Mucosa of descending colon (tissue), 3 donors: Measurements from ENCODE around the gene CSNK2B. TPM values are rescaled to one million over a fixed set of nuclear protein-coding genes. Genes with fewer than 3 reads are reported as not detected.
"Not testable (repeated sequence)": the region's sequence is repeated elsewhere in the genome, so short reads cannot be mapped to it uniquely, and the experiment has no call there.

ENCODE experiments used
- ATAC-seq: fragments of 200-7000 bp; cut with Tn5 transposase; one replicate; pipeline ENCODE4 v1.9.1; 2020; ENCODE audit warnings: mild to moderate bottlenecking, moderate library complexity
- DNase-seq, 3 donors: peaks; one replicate each; pipeline ENCODE4 v3.0.0-alpha.2; 2020
- H3K36me3 ChIP-seq: fragments of 200-600 bp; one replicate; pipeline ENCODE4 v1.8.0; 2021; ENCODE audit warnings: low read depth, mild to moderate bottlenecking
- H3K4me1 ChIP-seq: fragments of 200-600 bp; one replicate; pipeline ENCODE4 v1.8.0; 2021; ENCODE audit warnings: low read depth, mild to moderate bottlenecking
- H3K4me3 ChIP-seq: fragments of 200-600 bp; one replicate; pipeline ENCODE4 v1.8.0; 2021; ENCODE audit warnings: mild to moderate bottlenecking
- H3K9me3 ChIP-seq: fragments of 200-600 bp; one replicate; pipeline ENCODE4 v1.8.0; 2021; ENCODE audit warnings: mild to moderate bottlenecking
- intact Hi-C, 2 donors: fragments of 100-400 bp; cut with DNase I in 1 of 2; cut with micrococcal nuclease in 1 of 2; formaldehyde crosslinking; loops; one replicate each; pipeline versions ENCODE4 v1.11.0 to v1.11.1; 2022; cut with DNase I, micrococcal nuclease
- total RNA-seq, 3 donors: library from RNA; stranded (reverse); fragmentation: NEBNext Ultra II Directional in 2 of 3; extraction: Animal tissue kit (Norgen Biotek cat#: 25700) in 2 of 3; gene quantifications; one replicate each; pipeline versions ENCODE4 v1.2.1 to v1.2.4, GENCODE V29; 2021 to 2023
- TF ChIP-seq, protein P1 (sequence below): fragments of 200-600 bp; IDR thresholded peaks from one replicate; pipeline ENCODE4 v1.8.0; 2022; ENCODE audit warnings: antibody characterized with exemption, mild to moderate bottlenecking
- donor health status: DM: no; HTN: no; CAD: no; lungs with moderate emphysema.
- donor health status: DM: no; HTN: no; CAD: no.
- donor health status: DM: no; HTN: yes; CAD: no.

Gene CSNK2B
- total RNA-seq, 3 donors from 2014 or later, result 125 to 147 (median 134) TPM

DNA sequence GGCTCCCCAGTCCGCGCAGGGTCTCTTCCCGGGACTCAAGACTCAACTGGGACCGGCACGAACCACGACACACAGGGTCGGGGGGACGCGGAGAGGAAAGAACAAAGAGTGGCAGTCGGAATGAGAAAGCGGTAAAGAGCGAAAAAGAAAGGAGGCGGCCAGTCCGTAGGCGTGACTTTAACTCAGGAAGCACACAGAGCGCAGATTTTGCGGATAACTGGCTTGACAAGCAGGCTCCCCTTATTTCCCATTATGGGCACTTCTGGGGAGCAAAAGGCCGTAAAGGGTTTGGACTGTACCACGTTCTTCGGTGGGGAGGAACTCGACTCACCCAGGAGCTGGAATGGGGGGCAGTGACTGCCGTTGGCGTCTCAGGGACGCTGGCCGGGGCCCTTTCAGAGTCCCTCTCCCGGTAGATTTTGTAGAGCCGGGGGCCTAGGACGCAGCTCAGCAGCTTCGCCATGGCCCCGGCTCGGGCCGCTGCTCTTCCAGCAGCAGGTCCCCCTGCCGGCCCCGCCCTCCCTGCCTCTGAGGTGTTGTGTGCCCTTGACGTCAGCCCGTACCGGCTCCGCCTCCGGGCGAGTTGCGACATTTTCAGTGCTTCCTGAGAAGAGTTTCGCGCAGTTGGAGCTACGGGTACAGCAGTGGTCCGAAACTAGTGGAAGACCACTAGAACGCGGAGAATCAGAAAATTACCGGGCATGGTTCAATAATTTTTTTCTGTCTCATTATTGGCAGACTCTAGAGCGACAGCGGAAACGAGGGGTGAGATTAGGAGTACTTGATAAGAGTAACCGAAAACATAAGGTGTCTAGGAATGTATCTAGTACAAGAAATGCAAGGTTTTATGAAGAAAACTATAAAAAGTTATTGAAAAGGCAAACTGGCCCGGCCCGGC, 37.2 kb downstream of the CSNK2B start, which contains the start of gene ABHD16A:
Gene ABHD16A (minus strand): TSS at position 506 of the 898 bp plus-strand sequence. CDS start 43 bp downstream, at position 463.
- intact Hi-C loops, result no loop called here
- Histone ChIP-seq H3K9me3 (no peaks in the 10 kb centered on the region), H3K4me1 (peaks cover 20% of the 10 kb centered on the region), H3K36me3 (no peaks in the 10 kb centered on the region), H3K4me3 (peak within 1 kb of the TSS; percentile 87)
- ATAC-seq (peak; percentile 98), DNase-seq (peak; percentile 98 to 100 (median 99))
- TF ChIP-seq, protein P1, sequence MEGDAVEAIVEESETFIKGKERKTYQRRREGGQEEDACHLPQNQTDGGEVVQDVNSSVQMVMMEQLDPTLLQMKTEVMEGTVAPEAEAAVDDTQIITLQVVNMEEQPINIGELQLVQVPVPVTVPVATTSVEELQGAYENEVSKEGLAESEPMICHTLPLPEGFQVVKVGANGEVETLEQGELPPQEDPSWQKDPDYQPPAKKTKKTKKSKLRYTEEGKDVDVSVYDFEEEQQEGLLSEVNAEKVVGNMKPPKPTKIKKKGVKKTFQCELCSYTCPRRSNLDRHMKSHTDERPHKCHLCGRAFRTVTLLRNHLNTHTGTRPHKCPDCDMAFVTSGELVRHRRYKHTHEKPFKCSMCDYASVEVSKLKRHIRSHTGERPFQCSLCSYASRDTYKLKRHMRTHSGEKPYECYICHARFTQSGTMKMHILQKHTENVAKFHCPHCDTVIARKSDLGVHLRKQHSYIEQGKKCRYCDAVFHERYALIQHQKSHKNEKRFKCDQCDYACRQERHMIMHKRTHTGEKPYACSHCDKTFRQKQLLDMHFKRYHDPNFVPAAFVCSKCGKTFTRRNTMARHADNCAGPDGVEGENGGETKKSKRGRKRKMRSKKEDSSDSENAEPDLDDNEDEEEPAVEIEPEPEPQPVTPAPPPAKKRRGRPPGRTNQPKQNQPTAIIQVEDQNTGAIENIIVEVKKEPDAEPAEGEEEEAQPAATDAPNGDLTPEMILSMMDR, result no peak

DNA sequence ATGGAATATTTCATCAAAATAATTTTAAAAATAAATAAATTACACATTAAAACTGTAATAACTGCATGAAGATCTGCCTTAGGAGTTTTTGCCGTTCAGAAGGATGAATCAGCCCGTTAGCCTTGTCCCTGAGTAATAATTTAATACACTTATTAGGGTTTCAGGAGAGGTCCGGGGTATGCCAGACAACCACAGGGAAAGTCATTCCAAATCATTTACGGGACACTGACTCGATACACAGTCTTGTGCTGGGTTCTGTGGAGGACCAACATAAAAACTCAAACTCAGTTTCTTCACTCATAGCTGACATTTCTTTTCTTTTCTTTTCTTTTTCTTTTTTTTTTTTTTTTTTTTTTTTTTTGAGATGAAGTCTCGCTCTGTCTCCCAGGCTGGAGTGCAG, 40.1 kb downstream of the CSNK2B start:
- intact Hi-C loops, result no loop called here
- Histone ChIP-seq H3K4me3 (no peak overlapping the region), H3K9me3 (no peaks in the 10 kb centered on the region), H3K4me1 (peaks cover 20% of the 10 kb centered on the region), H3K36me3 (no peaks in the 10 kb centered on the region)
- DNase-seq, result no peak
- TF ChIP-seq, protein P1, result no peak
- no peak for ATAC-seq

DNA sequence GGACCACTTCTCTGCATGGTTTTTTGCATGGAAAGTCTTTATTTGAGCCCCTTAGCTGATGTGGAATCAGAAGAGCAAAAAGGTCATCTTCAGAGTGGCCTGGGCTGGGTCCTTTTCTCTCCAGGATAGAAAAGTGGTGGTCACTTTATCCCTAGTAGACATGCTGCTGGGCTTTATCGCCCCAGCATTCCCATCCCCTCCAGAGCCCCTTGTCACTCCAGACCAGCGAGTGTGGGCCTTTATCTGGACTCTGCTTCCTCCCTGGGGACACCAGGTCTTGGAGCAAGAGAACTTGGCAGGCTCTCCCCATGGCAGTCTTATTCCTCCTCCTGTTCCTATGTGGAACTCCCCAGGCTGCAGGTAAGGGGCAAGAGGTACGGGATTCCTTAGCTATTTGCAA, 40.7 kb downstream of the CSNK2B start, which contains the start of gene LY6G6F:
Gene LY6G6F (plus strand): TSS at position 268 of the 400 bp plus-strand sequence. CDS start 41 bp downstream, at position 309.
- intact Hi-C loops, result no loop called here
- Histone ChIP-seq H3K36me3 (no peaks in the 10 kb centered on the region), H3K4me3 (no peak within 1 kb of the TSS), H3K4me1 (peaks cover 17% of the 10 kb centered on the region), H3K9me3 (no peaks in the 10 kb centered on the region)
- ATAC-seq, result no peak
- TF ChIP-seq, protein P1, result no peak
- DNase-seq, result no peak

DNA sequence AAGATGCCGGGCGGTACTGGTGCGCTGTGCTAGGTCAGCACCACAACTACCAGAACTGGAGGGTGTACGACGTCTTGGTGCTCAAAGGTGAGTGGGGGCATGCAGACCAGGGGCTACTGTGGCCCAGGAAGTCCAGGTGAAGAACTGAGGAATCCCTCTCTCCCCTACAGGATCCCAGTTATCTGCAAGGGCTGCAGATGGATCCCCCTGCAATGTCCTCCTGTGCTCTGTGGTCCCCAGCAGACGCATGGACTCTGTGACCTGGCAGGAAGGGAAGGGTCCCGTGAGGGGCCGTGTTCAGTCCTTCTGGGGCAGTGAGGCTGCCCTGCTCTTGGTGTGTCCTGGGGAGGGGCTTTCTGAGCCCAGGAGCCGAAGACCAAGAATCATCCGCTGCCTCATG, 41.8 kb downstream of the CSNK2B start:
- TF ChIP-seq, protein P1, result no peak
- no peak overlapping the region for H3K4me3 ChIP-seq
- ATAC-seq (no peak), DNase-seq (no peak)
- H3K9me3 ChIP-seq, result no peaks in the 10 kb centered on the region
- intact Hi-C loops, result no loop called here
- peaks cover 12% of the 10 kb centered on the region for H3K4me1 ChIP-seq
- H3K36me3 ChIP-seq, result no peaks in the 10 kb centered on the region

DNA sequence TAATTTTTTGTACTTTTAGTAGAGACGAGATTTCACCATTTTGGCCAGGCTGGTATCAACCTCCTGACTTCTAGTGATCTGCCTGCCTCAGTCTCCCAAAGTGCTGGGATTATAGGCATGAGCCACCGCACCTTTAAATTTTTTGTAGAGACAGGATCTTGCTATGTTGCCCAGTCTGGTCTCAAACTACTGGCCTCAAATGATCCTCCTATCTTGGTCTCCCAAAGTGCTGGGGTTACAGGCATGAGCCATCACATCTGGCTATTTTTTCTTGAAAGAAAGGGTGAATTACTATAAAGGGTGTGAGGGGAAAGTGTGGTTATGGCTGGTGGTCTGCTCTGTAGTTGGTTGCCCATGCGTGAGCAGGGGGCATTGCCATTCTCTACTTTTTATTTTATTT, 42.3 kb downstream of the CSNK2B start:
- H3K9me3 ChIP-seq, result no peaks in the 10 kb centered on the region
- H3K4me3 ChIP-seq, result no peak overlapping the region
- intact Hi-C loops, result no loop called here
- ATAC-seq (no peak), DNase-seq (no peak)
- H3K36me3 ChIP-seq, result no peaks in the 10 kb centered on the region
- TF ChIP-seq, protein P1, result no peak
- peaks cover 12% of the 10 kb centered on the region for H3K4me1 ChIP-seq

DNA sequence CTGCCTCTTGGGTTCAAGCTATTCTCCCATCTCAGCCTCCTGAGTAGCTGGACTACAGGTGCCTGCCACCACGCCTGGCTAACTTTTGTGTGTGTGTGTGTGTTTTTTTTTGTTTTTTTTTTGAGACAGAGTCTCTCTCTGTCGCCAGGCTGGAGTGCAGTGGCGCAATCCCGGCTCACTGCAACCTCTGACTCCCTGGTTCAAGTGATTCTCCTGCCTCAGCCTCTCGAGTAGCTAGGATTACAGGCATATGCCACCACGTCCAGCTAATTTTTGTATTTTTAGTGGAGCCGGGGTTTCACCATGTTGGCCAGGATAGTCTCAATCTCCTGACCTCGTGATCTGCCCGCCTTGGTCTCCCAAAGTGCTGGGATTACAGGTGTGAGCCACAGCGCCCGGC, 43.3 kb downstream of the CSNK2B start:
- H3K4me3 ChIP-seq, intact Hi-C loops: not testable (repeated sequence)

More for the DNA sequence above, 43.3 kb downstream of the CSNK2B start:
- ATAC-seq, H3K9me3 ChIP-seq, DNase-seq, H3K36me3 ChIP-seq: not testable (repeated sequence)
- peaks cover 13% of the 10 kb centered on the region for H3K4me1 ChIP-seq
